NCI-H2196 treated with DMSO at 0.1 percent for 48 hours (cell line): ENCODE measurements around the gene RALGPS1.
"Not testable (repeated sequence)": the region's sequence is repeated elsewhere in the genome, so short reads cannot be mapped to it uniquely, and the experiment has no call there.

Source experiments
- DNase-seq: peaks from one replicate; lab custom pipeline; 2025; ENCODE audit not compliant: unreplicated experiment; lab: John Stamatoyannopoulos, UW

RALGPS1 gene

DNA sequence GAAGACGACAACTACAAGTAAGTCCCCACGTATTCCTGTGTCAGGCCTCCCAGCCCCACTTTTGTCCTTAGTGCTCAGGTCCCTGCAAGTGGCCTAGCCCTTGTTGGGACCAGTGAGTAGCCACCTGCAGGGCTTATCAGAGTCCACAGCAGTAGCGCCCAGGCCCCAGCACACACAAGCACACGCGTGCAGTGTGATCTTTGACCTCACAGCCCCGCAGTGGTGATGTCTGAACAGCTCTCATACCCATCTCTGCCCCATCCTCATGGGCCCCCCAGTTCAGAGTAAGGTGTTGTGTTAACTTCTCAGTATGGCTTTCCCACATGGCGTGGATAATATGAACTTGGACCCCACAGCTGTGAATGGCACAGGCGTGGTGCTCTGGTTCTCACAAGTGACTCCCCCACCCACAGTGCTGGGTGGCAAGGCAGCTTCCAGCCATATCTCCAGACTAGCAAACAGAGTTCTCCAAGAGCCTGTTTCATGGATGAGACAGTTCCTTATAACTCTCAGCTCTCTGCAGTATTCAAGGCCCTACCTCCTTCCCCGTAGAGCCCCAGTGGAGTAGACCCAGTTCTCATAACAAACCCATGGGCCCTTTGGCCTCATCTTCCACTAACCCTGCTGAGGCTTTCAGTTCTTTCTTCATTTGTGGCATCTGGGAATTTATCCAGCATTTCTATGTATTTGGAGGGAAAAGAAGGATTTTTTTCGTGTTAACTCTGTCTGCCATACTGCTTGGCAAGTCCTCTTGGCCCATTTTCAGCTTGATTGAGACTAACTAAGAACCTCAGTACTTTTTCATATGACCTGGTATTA, 254.4 kb downstream of the RALGPS1 start:
- DNase-seq: no peak

DNA sequence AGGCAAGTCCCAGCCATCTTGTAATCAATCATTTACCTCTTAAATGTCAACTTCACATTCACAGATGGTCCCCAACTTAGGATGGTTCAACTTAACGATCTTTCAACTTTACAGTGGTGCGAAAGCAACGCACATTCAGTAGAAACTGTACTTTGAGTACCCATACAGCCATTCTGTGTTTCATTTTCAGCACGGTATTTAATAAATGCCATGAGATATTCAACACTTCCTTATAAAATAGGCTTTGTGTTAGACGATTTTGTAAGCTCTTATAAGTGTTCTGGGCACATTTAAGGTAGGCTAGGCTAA, 254.9 kb downstream of the RALGPS1 start:
- DNase-seq: no peak

DNA sequence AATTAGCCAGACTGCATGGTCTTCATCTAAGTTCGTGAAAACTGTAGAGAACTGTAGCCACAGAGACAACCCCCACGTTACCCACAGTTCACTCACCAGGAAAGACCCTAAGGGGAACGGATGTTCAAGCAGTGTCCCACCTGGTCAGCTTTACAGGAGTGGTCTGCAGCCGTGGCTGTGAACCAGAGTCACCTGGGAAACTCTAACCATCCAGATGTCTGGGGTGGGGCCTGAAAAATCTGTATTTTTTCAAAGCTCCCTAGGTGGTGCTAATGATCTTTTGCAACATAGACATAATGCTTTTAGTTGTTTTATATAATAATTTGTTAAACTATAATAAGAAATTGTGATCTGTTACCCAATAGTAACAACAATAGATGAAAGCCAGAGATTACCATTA, 255.5 kb downstream of the RALGPS1 start:
- DNase-seq: no peak

GRCh38 chr9:127170652-127171051, 256.1 kb downstream of the RALGPS1 start:
- DNase-seq: no peak

DNA sequence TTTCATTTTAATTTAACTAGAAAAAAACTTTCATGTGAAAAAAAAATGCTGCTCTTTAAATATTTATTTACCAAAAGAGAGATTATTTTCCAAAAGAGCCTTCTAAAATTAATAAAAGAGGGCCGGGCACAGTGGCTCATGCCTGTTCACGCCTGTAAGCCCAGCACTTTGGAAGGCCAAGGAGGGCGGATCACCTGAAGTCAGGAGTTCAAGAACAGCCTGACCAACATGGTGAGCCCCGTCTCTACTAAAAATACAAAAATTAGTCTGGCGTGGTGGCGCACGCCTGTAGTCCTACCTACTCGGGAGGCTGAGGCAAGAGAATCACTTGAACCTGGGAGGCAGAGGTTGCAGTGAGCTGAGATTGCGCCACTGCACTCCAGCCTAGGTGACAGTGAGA, 256.8 kb downstream of the RALGPS1 start:
- DNase-seq: not testable (repeated sequence)

DNA sequence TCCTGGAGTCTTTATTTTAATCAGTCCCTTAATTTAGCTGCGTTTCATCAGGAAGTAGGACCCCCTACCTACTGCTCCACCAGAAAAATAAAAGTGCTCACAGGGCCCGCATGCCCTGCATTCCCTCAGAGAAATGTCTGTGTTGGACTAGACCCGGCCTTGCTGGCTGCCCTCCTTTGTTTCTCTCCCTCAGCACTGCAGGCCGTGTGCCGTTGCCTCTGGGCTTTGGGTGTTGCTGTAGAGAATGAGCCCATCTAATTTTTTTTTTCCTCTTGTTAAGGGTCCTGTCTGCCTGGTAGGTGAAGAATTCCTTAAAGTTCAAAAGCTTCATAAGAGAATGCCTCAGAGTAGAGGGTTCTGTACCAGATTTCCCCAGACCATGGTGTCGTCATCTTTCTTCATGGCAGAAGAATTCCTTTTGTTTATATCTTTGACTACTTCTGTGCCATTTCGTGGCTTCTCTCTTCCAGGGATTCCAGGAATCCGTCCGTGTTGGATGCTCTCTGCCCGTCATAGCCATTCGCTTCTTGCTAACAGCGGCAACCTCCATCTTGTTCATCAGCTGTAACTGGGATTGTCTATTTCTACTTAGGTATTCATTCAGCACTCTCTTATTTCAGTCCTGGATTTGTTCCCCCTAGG, 257.6 kb downstream of the RALGPS1 start:
- no peak for DNase-seq

DNA sequence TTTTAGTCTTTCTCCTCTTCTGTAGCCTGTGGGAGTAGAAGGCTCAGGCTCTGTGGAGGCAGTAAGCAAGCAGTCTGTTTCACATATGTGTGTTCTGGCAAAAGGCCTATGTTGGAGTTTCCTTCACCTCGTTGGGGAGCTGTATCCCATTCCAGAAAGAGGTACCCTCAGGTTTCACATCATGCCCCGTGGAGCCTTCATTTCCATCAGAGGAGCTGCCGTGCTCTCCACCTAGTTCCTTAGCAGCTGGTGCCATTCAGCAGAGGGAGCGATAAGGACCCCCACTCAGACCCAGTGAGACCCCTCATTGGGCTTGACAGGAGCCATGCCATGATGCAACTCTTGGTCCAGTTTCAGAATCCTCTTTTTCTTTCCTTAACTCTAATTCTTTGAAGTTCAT, 258.5 kb downstream of the RALGPS1 start:
- no peak for DNase-seq

DNA sequence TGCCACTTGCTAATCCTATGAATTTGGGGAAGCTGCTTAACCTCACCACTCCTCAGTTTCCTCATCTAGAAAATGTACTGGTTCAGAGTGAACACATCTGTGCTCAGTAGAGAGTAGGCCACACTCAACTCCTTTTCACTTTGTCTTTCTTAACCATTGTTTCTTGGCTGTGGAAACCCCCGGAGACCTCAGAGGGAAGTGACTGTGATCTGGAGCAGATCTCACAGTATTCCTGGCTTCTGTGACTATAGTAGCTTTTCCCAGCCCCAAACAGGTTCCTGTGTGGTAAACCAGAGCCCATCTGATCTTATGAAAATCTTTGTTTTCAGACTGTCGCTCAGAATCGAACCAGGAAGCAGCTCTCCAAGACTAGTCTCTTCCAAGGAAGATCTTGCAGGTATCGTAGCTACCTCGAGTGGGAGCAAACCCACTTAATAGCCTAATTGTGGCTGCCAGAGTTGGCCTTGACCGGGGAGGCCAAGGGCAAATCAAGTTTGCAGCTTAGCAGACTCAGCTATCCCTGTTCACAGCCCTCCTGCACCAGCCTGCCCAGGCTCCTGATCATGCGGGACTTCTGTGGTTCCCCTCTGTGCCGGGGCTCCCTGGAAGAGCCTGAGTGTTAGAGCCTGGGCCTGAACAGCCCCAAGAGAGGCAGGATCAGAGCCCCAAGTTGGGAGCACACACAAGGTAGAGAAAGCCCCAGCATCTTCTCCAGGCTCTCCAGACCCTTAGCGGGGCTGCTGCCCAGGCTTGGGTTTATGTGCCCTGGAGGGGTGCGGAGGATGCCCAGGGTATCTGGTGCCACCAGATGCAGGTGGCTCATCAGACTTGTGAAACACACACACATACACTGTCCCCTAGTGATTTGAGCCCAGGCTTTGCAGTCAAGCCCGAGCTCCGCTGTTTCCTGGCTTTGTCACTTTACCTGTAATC, 260.1 kb downstream of the RALGPS1 start:
- DNase-seq: no peak

DNA sequence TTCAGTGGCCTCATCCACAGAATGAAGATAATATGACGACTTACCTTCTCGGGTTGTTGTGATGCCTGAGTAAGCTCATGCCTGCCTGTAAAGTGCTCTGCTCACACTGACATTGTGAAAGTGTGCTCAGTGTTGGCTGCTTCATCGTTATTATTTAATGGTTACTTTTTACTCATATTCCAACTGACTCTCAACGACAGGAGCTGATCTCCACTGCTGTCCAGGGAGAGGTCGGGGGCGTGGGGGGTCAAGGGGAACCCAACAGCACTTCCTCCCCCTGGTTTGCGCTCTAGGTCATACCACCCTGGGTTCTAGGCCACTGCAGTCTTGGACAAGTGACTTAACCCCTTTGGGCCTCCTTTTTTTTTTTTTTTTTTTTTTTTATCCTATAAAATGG, 260.7 kb downstream of the RALGPS1 start:
- DNase-seq: no peak

DNA sequence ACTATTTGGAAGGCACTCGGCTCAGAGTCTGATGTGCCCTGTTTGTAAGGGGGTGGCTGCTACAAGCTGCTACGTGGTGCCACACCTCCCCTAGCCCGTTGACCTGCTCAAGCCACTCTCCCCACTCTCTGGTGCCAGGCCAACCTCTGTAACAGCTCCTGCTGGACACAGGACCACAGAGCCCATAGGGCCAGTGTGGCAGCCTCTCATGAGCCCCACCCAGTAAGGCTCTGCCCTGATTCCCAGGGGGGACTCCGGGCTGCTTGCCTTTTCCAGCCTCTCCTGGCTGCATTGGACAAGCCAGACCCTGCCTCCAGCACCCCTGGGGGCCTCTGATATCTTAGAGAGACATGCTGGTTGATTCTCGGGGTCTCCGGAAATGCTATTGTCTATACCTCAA, 261.2 kb downstream of the RALGPS1 start:
- no peak for DNase-seq

GRCh38 chr9:127176631-127177030, 262.0 kb downstream of the RALGPS1 start:
- no peak for DNase-seq

- DNase-seq: no peak
These were observed 262.6 kb downstream of the RALGPS1 start for GRCh38 chr9:127177231-127177630.

- no peak for DNase-seq
These were observed 263.2 kb downstream of the RALGPS1 start for GRCh38 chr9:127177665-127178265.

DNA sequence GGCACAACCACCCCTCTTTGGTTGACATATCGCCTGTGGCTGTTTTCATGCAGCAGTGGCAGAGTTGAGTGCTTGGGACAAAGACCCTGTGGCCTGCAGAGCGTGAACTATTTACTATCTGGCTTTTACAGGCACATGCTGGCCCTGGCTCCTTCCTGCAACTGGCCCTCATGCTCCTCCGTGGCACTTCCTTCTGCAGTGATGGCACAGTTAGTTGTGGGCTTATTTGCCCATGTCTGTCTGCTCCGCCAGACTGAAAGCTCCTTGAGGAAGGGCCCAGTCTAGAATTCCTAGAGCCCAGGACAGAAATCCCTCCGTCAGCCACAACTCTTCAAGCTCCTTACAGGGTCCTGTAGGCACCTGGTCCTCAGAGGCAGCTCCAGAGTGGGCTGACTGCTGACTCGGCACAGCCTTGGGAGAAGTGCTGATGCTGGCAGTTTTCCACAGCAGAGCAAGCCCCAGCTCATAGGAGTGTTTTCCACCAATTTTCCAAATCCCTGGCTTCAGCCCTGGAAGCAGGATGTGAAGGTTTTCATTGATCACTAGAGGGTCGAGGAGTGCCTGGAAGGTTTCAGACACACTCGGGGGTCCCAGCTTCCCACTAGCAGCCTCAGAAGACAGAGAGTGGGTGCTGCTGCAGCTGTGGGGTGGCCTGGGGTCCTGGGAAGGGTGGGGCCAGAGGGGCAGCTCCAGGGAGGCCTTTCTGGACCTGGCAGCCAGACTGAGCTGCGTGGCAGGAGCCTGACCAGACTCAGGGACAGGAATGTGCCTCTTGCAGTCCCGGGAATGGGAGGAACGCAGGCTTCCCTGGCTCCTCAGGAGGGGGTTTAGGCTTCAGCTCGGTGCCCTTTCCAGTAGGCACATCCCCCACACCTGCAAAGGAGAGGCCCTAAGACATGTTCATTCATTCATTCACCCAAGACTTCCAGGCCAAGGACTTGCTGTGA, 264.4 kb downstream of the RALGPS1 start:
- DNase-seq: no peak

DNA sequence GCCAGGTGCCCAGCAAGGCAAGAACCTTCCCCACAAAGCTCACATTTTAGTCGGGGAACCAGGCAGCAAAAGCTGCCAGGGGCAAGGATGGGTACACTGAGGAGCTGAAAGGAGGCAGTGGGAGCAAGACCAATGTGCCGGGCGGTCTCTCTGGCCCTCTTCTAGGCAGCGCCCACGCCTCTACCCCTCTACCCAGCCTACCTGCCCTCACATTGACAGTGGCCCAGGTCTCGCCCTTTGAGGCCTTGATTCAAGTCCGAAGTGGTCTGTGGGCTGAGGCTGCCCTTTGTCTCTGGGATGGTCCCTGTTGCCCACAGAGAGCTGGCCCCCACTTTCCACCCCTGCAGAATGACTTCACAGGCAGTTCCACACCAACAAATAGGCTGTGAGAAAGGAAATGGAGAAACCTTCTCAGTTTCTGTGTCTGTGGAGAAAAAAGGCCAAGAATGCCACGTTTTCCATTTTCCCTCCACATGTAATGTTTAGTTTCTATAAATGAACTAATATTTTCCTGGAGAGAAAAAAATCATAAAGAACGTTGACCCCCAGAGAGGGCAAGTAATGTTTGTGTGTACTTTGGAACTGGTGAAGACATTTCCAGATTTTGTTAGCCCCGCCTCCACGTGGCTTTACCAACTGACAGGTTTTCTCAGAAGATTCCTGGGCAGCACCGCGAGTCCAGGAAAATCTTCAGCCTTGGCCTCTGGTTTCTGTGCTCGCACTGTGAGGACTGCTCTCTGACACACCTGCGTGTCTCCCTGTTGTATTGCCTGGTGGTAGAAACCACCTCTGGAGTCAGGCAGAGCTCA, 265.3 kb downstream of the RALGPS1 start:
- DNase-seq: no peak

DNA sequence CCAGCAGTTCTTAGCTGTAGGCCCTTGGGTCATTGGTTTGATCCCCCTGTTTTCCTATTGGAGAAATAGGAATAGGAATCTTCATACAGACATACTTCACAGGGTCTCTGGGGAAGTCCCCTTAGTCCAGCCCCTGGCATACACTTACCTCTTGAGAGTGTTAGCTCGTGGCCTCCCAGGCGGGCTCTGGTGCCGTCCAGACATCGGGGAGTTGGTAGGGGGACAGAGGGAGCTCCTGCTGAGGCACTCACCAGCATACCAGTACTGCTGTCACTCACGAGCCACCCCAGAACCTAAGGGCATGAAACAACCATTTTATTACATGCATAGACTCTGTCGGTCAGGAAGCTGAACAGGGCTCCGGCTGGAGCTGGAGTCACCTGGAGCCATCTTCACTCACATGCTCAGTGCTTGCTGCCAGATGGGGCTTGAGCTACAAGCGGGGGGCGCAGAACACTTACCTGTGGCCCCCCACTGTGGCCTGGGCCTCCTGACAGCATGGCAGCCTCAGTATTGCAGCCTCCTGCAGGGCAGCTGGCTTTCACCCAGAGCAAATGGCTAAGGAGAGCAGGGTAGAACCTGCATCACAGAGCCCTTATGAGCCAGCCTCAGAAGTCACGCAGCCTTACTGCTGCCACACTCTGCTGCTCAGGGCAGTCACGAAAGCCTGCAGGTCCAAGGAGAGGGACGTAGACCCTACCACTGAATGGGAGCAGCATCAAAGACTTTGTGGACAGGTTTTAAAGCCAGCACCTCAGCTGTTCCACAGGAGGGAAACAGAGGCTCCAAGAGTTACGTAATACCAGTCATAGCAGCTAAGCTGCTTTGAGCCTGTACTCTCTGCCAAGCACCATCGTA, 266.1 kb downstream of the RALGPS1 start:
- DNase-seq: no peak

- DNase-seq: no peak
These were observed 266.7 kb downstream of the RALGPS1 start for GRCh38 chr9:127181315-127181580.

DNA sequence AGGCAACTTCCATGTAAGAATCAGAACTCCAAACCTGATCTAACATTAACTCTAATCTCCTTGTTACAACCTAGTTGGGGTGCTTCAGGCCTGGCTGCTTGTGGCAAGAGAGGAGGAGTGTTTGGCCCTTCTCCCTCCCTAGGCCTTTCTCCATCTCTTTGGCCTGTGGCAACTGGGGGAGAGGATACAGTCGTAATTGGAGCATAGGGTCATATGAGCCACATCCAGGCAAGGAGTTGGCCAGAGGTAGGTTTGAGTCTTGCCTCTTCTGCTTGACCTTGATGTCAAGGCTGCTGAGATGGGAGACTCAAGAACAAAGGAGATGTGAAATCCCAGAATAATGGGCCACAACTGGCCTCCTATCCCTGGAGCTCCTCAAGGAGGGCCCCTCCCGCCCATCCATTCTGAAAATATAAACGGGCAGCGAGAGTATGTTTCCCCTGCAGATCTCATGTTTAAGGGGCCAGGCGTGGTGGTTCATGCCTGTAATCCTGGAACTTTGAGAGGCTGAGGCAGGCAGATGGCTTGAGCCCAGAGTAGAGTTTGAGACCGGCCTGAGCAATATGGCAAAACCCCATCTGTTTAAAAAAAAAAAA, 267.1 kb downstream of the RALGPS1 start:
- DNase-seq: no peak
